Loucy (cell line): ENCODE measurements around the gene ALKBH7.
"Not testable (repeated sequence)": the region's sequence is repeated elsewhere in the genome, so short reads cannot be mapped to it uniquely, and the experiment has no call there.

Experiments used
- H2AFZ ChIP-seq: fragments of 200-600 bp; sonication (generic); 2 replicates; pipeline ENCODE4 v1.6.0; 2016; ENCODE audit warnings: antibody characterized with exemption, mild to moderate bottlenecking, low read length, moderate library complexity
- H3F3A ChIP-seq: fragments of 200-600 bp; 2 replicates; pipeline ENCODE4 v1.6.0; 2016; ENCODE audit warnings: antibody characterized with exemption, low read depth, mild to moderate bottlenecking
- H3K27me3 ChIP-seq: fragments of 200-600 bp; sonication (generic); 2 replicates; pipeline ENCODE4 v1.6.1; 2014; ENCODE audit warnings: low read length, mild to moderate bottlenecking; ENCODE audit not compliant: insufficient read depth, poor library complexity, severe bottlenecking
- H3K36me3 ChIP-seq: fragments of 200-600 bp; sonication (generic); 2 replicates; pipeline ENCODE4 v1.6.1; 2016; ENCODE audit warnings: low read length; ENCODE audit not compliant: insufficient read depth
- H3K4me1 ChIP-seq: fragments of 200-600 bp; sonication (generic); 2 replicates; pipeline ENCODE4 v1.5.1; 2014; ENCODE audit warnings: low read length, mild to moderate bottlenecking; ENCODE audit not compliant: insufficient read depth, poor library complexity, severe bottlenecking
- H3K4me2 ChIP-seq: fragments of 200-600 bp; sonication (generic); 2 replicates; pipeline ENCODE4 v1.6.0; 2014; ENCODE audit warnings: antibody characterized with exemption, low read length, low read depth, mild to moderate bottlenecking; ENCODE audit not compliant: poor library complexity, severe bottlenecking
- H3K4me3 ChIP-seq: fragments of 200-600 bp; sonication (generic); 2 replicates; pipeline ENCODE4 v1.5.1; 2014; ENCODE audit warnings: low read length, mild to moderate bottlenecking, mixed read lengths; ENCODE audit not compliant: poor library complexity, severe bottlenecking
- H3K79me2 ChIP-seq: fragments of 200-600 bp; sonication (generic); 2 replicates; pipeline ENCODE4 v1.6.1; 2014; ENCODE audit warnings: low read length; ENCODE audit not compliant: insufficient read depth
- H3K9ac ChIP-seq: fragments of 200-600 bp; sonication (generic); 2 replicates; pipeline ENCODE4 v1.6.0; 2014; ENCODE audit warnings: mild to moderate bottlenecking, low read depth, low read length, moderate library complexity; ENCODE audit not compliant: poor library complexity, severe bottlenecking
- H3K9me2 ChIP-seq: fragments of 200-600 bp; sonication (generic); replicated peaks from 2 replicates; pipeline ENCODE4 v1.6.1; 2016; ENCODE audit warnings: low read depth, low read length, mixed read lengths
- H3K9me3 ChIP-seq: fragments of 200-600 bp; sonication (generic); 2 replicates; pipeline ENCODE4 v1.6.1; 2014; ENCODE audit warnings: mild to moderate bottlenecking, antibody characterized with exemption, low read length, low read depth; ENCODE audit not compliant: insufficient read depth
- H4K20me1 ChIP-seq: fragments of 200-600 bp; sonication (generic); 2 replicates; pipeline ENCODE4 v1.6.0; 2014; ENCODE audit warnings: antibody characterized with exemption, low read length, mild to moderate bottlenecking; ENCODE audit not compliant: insufficient read depth, poor library complexity, severe bottlenecking
- EZH2phosphoT487 ChIP-seq: fragments of 200-600 bp; IDR thresholded peaks from 2 replicates; pipeline ENCODE4 v1.6.1; 2018; ENCODE audit warnings: antibody characterized with exemption, mild to moderate bottlenecking, moderate library complexity, borderline replicate concordance
- TF ChIP-seq, protein P1 (sequence below): fragments of 200-600 bp; sonication (generic); conservative IDR thresholded peaks from 2 replicates; pipeline ENCODE4 v1.5.1; 2014; ENCODE audit warnings: mild to moderate bottlenecking, antibody characterized with exemption, low read length

Gene ALKBH7

DNA sequence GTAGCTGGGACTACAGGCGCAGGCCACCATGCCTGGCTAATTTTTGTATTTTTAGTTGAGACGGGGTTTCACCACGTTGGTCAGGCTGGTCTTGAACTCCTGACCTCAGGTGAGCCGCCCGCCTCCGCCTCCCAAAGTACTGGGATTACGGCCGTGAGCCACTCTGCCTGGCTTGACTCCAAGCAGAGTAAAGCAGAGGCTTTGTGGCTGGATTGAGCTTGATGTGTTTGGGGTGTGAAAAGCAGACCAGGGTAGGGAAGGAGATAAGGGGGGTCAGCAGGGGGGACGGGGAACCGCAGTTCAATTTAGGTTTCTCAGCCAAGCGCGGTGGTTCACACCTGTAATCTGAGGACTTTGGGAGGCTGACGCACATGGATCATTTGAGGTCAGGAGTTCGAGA lies 15.4 kb upstream of the ALKBH7 start:
- no peaks in the 10 kb centered on the region for H3K36me3 ChIP-seq
- TF ChIP-seq, protein P1, sequence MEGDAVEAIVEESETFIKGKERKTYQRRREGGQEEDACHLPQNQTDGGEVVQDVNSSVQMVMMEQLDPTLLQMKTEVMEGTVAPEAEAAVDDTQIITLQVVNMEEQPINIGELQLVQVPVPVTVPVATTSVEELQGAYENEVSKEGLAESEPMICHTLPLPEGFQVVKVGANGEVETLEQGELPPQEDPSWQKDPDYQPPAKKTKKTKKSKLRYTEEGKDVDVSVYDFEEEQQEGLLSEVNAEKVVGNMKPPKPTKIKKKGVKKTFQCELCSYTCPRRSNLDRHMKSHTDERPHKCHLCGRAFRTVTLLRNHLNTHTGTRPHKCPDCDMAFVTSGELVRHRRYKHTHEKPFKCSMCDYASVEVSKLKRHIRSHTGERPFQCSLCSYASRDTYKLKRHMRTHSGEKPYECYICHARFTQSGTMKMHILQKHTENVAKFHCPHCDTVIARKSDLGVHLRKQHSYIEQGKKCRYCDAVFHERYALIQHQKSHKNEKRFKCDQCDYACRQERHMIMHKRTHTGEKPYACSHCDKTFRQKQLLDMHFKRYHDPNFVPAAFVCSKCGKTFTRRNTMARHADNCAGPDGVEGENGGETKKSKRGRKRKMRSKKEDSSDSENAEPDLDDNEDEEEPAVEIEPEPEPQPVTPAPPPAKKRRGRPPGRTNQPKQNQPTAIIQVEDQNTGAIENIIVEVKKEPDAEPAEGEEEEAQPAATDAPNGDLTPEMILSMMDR = no peak
- TF ChIP-seq EZH2phosphoT487 = no peak
- peaks cover under 1% of the 10 kb centered on the region for H3K4me1 ChIP-seq
- no peak overlapping the region for H3K4me2 ChIP-seq
- no peak overlapping the region for H3K4me3 ChIP-seq
- no peak overlapping the region for H3K9ac ChIP-seq
- H3K9me2 ChIP-seq = no peaks in the 10 kb centered on the region
- no peak overlapping the region for H2AFZ ChIP-seq
- no peaks in the 10 kb centered on the region; the same call in 1 of the 2 replicates for H3F3A ChIP-seq
- no peaks in the 10 kb centered on the region for H3K27me3 ChIP-seq
- H3K79me2 ChIP-seq = peaks cover 5% of the 10 kb centered on the region; the same call in 1 of the 2 replicates
- no peaks in the 10 kb centered on the region for H4K20me1 ChIP-seq
- no peaks in the 10 kb centered on the region for H3K9me3 ChIP-seq

DNA sequence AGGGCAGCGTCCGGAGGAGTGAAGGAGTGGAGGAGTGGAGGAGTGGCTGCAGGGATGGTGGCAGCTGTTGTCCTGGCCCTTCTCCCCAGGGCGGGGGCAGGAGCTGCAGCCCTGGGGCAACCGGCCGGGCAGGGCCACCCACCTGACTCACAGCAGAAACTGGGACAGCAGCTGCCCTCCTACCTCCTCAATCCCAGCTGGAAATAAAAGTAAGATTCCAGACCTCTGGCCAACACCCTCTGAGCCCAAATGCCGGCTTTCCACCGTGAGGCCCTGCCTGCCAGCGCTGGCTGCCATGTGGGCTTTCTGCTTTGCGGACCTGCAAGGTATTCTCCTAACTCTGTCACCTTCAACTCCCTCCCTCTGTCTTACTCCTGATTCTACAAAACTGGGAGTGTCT lies 14.6 kb upstream of the ALKBH7 start:
- no peak for TF ChIP-seq EZH2phosphoT487
- TF ChIP-seq, protein P1 = no peak
- H3K4me2 ChIP-seq = no peak overlapping the region

DNA sequence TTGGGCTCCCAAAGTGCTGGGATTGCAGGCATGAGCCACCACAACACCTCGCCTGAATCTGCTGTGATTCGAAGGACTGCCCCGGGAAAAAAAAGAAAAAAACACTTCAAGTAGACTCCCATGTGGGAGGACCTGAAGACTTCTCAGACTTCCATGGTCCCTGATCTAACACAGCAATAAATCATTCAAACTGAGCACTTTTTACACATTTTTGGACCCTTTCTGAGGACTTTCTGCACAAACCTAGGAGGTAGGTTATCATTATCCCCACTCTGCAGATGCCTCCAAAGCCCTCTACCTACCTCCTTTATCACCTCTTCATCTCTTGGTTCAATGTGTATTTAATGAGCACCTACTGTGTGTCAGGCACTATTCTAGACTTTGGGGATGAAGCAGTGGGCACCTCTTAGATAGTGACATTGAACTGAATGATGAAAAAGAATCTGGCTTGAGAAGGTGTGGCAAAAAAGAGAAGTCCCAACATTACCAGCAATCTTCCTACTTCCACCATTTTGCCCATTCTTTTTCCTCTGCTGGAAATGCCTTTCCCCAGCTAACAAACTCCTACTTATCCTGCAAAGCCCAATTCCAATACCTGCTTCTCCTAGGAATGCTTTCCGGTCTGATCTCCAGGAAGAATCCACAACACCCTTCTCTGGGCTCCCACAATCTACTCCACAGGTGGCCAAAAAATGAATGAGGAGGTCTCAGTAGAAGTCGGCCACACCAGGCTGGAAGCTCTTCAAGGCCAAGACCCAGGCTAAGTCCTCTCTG lies 12.8 kb upstream of the ALKBH7 start:
- no peaks in the 10 kb centered on the region for H3K9me2 ChIP-seq
- H3K4me1 ChIP-seq = peaks cover 13% of the 10 kb centered on the region
- H3K9ac ChIP-seq = no peak overlapping the region
- peaks cover 26% of the 10 kb centered on the region for H3K79me2 ChIP-seq
- TF ChIP-seq EZH2phosphoT487 = no peak
- TF ChIP-seq, protein P1 = no peak
- H3K27me3 ChIP-seq = no peaks in the 10 kb centered on the region
- H3K36me3 ChIP-seq = no peaks in the 10 kb centered on the region; the same call in 1 of the 2 replicates
- H2AFZ ChIP-seq = no peak overlapping the region
- H3K4me3 ChIP-seq = no peak overlapping the region
- H3F3A ChIP-seq = no peaks in the 10 kb centered on the region; the same call in 1 of the 2 replicates
- H3K4me2 ChIP-seq = no peak overlapping the region
- no peaks in the 10 kb centered on the region for H4K20me1 ChIP-seq
- H3K9me3 ChIP-seq = no peaks in the 10 kb centered on the region

More for the DNA sequence above, 14.6 kb upstream of the ALKBH7 start:
- no peak overlapping the region for H3K4me3 ChIP-seq
- no peaks in the 10 kb centered on the region for H3K9me2 ChIP-seq
- H3K27me3 ChIP-seq = no peaks in the 10 kb centered on the region
- H3F3A ChIP-seq = no peaks in the 10 kb centered on the region; the same call in 1 of the 2 replicates
- H2AFZ ChIP-seq = no peak overlapping the region
- no peaks in the 10 kb centered on the region for H3K9me3 ChIP-seq
- H3K4me1 ChIP-seq = peaks cover 9% of the 10 kb centered on the region
- H3K79me2 ChIP-seq = peaks cover 13% of the 10 kb centered on the region
- H3K36me3 ChIP-seq = no peaks in the 10 kb centered on the region
- H3K9ac ChIP-seq = no peak overlapping the region
- H4K20me1 ChIP-seq = no peaks in the 10 kb centered on the region

DNA sequence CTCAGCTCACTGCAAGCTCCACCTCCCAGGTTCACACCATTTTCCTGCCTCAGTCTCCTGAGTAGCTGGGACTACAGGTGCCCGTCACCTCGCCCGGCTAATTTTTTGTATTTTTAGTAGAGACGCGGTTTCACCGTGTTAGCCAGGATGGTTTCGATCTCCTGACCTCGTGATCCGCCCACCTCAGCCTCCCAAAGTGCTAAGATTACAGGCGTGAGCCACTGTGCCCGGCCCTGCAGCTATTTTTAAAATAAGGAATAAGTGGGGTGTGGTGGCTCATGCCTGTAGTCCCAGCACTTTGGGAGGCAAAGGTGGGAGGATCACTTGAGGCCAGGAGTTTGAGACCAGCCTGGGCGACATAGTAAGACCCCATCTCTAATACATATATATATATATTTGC lies 12.1 kb upstream of the ALKBH7 start:
- H4K20me1 ChIP-seq, H3K36me3 ChIP-seq, H2AFZ ChIP-seq, H3K9me3 ChIP-seq, H3F3A ChIP-seq, H3K9ac ChIP-seq, H3K9me2 ChIP-seq, H3K4me3 ChIP-seq, H3K4me2 ChIP-seq, H3K27me3 ChIP-seq: not testable (repeated sequence)
- H3K79me2 ChIP-seq = peaks cover 26% of the 10 kb centered on the region
- H3K4me1 ChIP-seq = peaks cover 13% of the 10 kb centered on the region

DNA sequence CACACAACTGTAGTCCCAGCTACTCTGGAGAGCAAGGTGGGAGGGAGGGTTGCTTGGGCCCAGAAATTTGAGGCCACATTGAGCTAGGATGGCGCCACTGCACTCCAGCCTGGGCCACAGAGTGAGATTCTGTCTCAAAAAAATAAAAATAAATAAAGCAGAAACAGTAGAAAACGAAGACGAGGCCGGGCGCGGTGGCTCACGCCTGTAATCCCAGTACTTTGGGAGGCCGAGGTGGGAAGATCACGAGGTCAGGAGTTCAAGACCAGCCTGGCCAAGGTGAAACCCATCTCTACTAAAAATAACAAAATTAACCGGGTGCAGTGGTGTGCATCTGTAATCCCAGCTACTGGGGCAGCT lies 11.8 kb upstream of the ALKBH7 start:
- H3K36me3 ChIP-seq, H3K9me2 ChIP-seq, H3K9ac ChIP-seq, H4K20me1 ChIP-seq, H3K27me3 ChIP-seq, H3F3A ChIP-seq, H3K9me3 ChIP-seq: not testable (repeated sequence)
- Histone ChIP-seq H3K4me1 (peaks cover 13% of the 10 kb centered on the region), H3K4me2 (peak overlapping the region; percentile 32), H2AFZ (peak overlapping the region; percentile 46; the same call in 1 of the 2 replicates), H3K4me3 (peak overlapping the region; percentile 84), H3K79me2 (peaks cover 26% of the 10 kb centered on the region)
